HG02943 (cell line): Measurements from ENCODE around the gene KLK3.
"Not testable (repeated sequence)": the region's sequence is repeated elsewhere in the genome, so short reads cannot be mapped to it uniquely, and the experiment has no call there.

Source experiments
- ATAC-seq: cut with Tn5 transposase; IDR thresholded peaks from one replicate; pipeline ENCODE4 v1.9.1; 2021; ENCODE audit warnings: mild to moderate bottlenecking, low read depth, moderate library complexity; ENCODE audit not compliant: unreplicated experiment

The KLK3 gene

DNA sequence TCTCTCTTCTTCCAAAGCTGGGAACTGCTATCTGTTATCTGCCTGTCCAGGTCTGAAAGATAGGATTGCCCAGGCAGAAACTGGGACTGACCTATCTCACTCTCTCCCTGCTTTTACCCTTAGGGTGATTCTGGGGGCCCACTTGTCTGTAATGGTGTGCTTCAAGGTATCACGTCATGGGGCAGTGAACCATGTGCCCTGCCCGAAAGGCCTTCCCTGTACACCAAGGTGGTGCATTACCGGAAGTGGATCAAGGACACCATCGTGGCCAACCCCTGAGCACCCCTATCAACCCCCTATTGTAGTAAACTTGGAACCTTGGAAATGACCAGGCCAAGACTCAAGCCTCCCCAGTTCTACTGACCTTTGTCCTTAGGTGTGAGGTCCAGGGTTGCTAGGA lies 5.1 kb downstream of the KLK3 start:
- no peak for ATAC-seq

- no peak for ATAC-seq
These were observed 6.3 kb downstream of the KLK3 start for GRCh38 chr19:50861010-50861409.

GRCh38 chr19:50861496-50862286 lies 7.0 kb downstream of the KLK3 start:
- no peak for ATAC-seq

- no peak for ATAC-seq
These were observed 14.8 kb downstream of the KLK3 start for GRCh38 chr19:50869479-50869878.

DNA sequence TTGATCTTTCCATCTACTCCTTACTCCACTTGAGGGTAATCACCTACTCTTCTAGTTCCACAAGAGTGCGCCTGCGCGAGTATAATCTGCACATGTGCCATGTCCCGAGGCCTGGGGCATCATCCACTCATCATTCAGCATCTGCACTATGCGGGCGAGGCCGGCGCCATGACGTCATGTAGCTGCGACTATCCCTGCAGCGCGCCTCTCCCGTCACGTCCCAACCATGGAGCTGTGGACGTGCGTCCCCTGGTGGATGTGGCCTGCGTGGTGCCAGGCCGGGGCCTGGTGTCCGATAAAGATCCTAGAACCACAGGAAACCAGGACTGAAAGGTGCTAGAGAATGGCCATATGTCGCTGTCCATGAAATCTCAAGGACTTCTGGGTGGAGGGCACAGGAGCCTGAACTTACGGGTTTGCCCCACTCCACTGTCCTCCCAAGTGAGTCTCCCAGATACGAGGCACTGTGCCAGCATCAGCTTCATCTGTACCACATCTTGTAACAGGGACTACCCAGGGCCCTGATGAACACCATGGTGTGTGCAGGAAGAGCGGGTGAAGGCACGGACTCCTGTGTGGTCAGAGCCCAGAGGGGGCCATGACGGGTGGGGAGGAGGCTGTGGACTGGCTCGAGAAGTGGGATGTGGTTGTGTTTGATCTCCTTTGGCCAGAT lies 15.8 kb downstream of the KLK3 start:
- ATAC-seq = no peak

DNA sequence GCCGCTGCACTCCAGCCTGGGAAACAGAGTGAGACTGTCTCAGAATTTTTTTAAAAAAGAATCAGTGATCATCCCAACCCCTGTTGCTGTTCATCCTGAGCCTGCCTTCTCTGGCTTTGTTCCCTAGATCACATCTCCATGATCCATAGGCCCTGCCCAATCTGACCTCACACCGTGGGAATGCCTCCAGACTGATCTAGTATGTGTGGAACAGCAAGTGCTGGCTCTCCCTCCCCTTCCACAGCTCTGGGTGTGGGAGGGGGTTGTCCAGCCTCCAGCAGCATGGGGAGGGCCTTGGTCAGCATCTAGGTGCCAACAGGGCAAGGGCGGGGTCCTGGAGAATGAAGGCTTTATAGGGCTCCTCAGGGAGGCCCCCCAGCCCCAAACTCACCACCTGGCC lies 18.3 kb downstream of the KLK3 start, which contains the start of gene KLK2:
Gene KLK2 (plus strand): TSS at position 384 of the 400 bp plus-strand sequence. CDS start 35 bp downstream, outside the sequence.
- no peak for ATAC-seq

DNA sequence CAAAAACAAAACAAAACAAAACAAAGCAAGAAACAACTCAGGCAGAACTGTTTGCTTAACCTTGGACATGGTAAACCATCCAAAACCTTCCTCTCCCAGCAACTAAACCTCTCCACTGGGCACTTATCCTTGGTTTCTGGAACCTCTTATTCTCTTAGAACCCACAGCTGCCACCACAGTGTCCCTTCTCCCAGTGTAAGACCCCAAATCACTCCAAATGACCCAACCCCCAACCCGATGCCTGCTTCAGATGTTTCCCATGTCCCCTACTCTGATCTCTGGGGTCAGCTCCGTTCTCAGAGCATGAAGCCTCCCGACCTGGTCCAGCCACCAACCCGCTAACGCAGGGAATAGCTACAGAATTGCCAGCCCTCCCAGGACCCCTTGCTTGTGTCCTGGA lies 19.5 kb downstream of the KLK3 start:
- ATAC-seq = no peak

GRCh38 chr19:50875795-50876422 lies 21.2 kb downstream of the KLK3 start:
- ATAC-seq = no peak

DNA sequence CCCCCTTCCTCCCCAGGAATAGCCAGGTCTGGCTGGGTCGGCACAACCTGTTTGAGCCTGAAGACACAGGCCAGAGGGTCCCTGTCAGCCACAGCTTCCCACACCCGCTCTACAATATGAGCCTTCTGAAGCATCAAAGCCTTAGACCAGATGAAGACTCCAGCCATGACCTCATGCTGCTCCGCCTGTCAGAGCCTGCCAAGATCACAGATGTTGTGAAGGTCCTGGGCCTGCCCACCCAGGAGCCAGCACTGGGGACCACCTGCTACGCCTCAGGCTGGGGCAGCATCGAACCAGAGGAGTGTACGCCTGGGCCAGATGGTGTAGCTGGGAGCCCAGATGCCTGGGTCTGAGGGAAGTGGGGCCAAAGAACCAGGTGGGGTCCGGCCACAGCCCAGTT lies 21.7 kb downstream of the KLK3 start:
- no peak for ATAC-seq

GRCh38 chr19:50877338-50877737 lies 22.6 kb downstream of the KLK3 start:
- no peak for ATAC-seq

DNA sequence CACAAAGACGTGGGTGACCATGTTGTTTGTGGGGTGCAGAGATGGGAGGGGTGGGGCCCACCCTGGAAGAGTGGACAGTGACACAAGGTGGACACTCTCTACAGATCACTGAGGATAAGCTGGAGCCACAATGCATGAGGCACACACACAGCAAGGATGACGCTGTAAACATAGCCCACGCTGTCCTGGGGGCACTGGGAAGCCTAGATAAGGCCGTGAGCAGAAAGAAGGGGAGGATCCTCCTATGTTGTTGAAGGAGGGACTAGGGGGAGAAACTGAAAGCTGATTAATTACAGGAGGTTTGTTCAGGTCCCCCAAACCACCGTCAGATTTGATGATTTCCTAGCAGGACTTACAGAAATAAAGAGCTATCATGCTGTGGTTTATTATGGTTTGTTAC lies 24.1 kb downstream of the KLK3 start:
- no peak for ATAC-seq

DNA sequence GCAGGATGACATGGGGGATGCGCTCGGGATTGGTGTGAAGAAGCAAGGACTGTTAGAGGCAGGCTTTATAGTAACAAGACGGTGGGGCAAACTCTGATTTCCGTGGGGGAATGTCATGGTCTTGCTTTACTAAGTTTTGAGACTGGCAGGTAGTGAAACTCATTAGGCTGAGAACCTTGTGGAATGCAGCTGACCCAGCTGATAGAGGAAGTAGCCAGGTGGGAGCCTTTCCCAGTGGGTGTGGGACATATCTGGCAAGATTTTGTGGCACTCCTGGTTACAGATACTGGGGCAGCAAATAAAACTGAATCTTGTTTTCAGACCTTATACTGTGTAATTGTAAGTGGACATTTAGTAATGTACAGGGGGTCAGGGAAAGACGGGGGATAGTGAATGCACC lies 25.5 kb downstream of the KLK3 start:
- no peak for ATAC-seq

DNA sequence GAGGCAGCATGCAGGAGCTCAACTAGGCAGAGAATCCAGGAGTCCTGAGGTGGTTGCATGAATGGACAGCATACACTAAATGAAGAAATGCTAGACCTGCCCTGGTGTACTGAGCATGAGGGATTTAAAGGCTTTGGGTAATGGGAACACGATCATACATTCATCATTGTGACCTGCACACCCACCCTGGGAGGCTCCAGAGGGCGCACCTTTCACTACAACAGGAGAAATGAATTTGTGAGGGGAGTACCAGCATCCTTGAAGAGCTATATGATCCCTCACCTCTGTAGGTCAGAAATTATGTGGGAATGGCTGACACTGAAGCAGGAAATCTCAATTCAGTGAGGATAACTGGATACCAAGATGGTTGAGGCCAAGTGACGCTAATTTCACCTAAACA lies 27.5 kb downstream of the KLK3 start:
- ATAC-seq = no peak

GRCh38 chr19:50889638-50890037 lies 34.9 kb downstream of the KLK3 start:
- ATAC-seq = no peak

DNA sequence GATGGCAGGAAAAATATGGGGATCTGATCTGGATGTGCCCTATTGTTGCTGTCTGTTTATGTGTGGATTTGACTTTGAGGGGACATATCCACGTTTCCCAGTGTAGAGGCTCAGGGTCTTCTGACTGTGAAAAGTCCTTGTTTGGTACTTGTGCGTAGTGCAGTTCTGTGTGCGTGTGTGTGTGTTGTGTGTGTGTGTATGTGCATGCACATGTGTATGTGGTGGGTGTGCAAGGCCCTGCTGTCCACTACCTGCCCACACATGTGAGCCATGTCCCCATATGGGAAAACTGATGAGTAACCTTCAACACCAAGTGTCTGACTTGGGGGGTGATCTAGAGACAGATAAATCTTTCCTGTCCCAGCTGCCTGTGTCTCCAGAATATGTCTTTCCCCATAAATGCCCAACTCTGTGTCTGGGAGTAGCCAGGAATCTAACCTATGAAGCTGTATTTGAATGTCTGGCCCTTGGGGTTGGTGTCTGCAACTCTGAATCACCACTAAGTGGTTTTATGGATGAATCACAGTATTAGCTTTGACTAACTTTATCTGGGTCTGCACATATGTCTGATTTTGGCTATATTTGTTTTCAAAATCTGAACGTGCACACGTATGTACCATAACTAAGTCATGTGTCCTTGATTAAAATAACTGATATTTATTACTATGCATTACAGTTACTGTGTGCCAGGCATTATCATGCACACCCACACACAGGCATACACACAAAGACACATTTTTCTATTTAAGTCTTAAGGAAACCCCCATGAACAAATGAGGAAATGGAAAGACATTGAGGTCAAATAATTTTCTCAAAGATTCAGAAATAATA lies 35.9 kb downstream of the KLK3 start:
- no peak for ATAC-seq

- no peak for ATAC-seq
These were observed 36.5 kb downstream of the KLK3 start for GRCh38 chr19:50891253-50891625.

DNA sequence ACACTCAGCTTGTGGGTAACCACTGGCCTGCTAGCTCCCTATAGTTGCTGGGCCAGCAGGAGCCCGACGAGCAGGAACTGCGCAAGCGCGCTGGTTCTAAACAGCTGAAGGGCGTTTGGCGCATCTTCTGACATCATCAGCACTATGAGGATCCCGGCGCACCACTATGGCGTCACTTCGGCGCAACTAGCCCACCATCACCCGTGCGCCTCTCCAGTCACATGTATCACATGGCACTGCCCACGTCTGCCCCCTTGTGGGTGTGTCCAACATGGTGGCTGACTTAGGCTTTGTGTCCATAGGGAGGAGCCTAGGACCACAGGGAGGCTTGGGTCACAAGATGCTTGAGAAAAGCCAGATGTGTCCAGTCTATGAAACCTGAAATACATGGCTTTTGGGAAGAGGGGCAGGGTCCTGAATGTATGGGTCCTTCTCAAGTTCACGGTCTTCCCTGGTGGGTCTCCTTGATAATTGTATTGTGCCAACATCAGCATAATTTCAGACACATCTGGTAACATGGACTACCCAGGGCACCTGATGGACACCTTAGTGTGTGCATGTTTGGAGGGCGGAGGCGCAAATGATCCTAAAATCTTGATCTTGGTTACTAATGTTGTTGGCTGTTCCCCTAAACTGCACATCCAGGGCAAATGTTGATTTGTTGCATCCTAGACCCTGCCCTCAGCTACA lies 38.5 kb downstream of the KLK3 start:
- ATAC-seq = no peak

DNA sequence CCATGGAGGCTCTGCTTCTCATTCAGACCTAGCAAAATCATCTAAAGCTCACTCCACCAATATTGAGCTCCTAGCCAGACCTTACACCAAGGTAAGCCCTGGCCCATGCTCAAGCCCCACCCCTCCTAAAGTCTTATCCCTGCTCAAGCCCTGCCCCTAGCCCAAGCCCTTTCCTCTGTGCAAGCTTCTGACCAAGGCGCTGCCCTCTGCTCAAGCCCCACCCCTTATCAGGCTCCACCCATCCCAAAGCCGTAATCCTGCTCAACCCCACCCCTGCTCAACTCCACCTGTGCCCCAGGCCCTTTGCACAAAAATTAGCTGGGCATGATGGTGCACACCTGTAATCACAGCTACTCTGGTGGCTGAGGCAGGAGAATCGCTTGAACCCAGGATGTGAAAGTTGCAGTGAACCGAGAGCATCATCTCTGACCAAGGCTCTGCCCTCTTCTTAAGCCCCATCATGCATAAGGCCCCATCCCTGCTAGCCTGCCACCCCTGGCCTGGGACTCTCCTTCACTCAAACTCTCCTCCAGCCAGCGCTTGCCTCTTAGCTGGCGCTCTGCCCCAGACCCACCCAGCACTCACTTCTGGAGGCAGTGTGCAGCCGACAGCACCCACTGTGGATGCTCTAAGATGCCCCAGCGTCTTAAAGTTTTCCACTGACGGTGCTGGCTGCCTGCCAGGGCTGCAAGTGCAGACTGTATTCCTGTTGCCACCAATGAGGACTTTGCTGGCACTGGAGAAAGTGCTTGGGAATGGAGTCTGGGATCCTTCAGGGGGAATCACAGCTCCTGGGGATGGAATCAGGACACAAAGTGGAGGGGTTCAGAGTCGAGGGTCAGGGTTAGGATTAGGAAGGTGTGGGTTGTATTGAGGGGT lies 40.0 kb downstream of the KLK3 start:
- no peak for ATAC-seq

DNA sequence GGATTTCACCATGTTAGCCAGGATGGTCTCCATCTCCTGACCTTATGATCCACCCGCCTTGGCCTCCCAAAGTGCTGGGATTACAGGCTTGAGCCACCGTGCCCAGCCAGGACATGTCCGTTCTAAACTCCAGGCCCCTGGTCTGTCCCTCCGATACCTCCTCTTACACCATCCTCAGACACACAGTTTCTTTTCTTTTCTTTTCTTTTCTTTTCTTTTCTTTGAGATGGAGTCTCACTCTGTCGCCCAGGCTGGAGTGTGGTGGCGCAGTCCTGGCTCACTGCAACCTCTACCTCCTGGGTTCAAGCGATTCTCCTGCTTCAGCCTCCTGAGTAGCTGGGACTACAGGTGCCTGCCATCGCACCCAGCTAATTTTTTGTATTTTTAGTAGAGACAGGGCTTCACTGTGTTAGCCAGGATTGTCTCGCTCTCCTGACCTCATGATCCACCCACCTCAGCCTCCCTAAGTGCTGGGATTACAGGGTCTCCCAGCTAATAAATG lies 41.4 kb downstream of the KLK3 start:
- not testable (repeated sequence) for ATAC-seq
